Activated T-helper 2 cell treated with anti-CD3 and anti-CD28 coated beads, Interferon-gamma antibody, Interleukin-2, Interleukin-4, amounts not matched to agents 10 μg/mL and 5 μg/mL and 100 μg/mL, durations not matched to agents 14 hours and 24 hours and 36 hours (primary cell): ENCODE data around the gene HLCS. TPM values are rescaled to one million over a fixed set of nuclear protein-coding genes. Genes with fewer than 3 reads are reported as not detected.

ENCODE experiments used
- DNase-seq: peaks from one replicate; pipeline ENCODE4 v3.0.0; 2021; ENCODE audit warnings: low spot score
- H3K27ac Mint-ChIP-seq: one replicate; pipeline ENCODE4 v1.8.0; 2021; ENCODE audit warnings: mixed read lengths
- H3K27me3 Mint-ChIP-seq: one replicate; pipeline ENCODE4 v1.8.0; 2021; ENCODE audit warnings: low read depth, mixed read lengths
- H3K36me3 Mint-ChIP-seq: one replicate; pipeline ENCODE4 v1.8.0; 2021; ENCODE audit warnings: low read depth, mixed read lengths
- H3K4me1 Mint-ChIP-seq: one replicate; pipeline ENCODE4 v1.8.0; 2021; ENCODE audit warnings: low read depth, mixed read lengths
- H3K4me3 Mint-ChIP-seq: one replicate; pipeline ENCODE4 v1.8.0; 2021; ENCODE audit warnings: low read depth, mild to moderate bottlenecking, moderate library complexity, mixed read lengths
- H3K9me3 Mint-ChIP-seq: one replicate; pipeline ENCODE4 v1.8.0; 2021; ENCODE audit warnings: mixed read lengths
- intact Hi-C: fragments of 100-400 bp; cut with micrococcal nuclease; formaldehyde crosslinking; loops from one replicate; pipeline ENCODE4 v1.15.1; 2023
- total RNA-seq: library from RNA; stranded (reverse); gene quantifications from 2 replicates; pipeline ENCODE4 v1.2.3, GENCODE V29; 2022

Gene HLCS
- total RNA-seq, 1 donor from 2014 or later = 17.2 TPM

DNA sequence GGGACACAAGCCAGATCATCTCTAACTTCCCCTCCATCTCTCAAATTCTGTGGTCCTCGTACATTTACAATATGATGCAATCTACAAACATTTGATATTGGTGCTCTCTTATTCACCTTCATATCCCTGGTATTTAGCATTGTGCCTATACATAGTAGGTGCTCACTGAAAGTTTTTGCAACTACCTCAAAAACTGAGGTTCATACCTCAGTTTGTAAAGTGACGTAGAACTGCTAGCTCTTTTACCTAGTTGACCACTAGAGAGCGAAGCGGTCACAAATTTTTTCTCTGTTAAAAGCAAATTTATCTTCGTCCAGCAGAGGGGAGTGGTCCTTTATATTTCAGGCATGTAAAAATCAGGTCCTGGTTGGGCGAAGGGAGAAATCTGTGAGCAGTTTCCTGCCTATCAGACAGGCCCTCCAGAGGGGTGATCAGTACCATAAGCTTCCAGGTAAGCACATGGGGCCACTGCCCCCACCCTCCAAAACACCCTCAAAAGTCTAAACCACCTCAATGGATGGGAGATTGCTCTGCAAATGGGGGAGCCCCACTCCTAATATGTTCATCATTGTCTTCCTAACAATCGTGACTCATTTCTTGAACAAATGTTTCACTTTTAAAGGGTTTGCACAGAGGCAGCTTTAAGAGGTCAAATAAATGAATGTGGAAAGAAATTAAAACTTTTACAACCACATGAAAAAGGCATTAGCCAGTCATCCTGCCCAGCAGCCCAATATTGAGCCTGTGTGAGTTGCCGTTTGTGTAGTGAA, 10.6 kb upstream of the HLCS start:
- intact Hi-C loops = loop anchor here (1.0 kb wide), 1 partner anchor 12 kb away; no protein-coding TSS in a partner anchor

DNA sequence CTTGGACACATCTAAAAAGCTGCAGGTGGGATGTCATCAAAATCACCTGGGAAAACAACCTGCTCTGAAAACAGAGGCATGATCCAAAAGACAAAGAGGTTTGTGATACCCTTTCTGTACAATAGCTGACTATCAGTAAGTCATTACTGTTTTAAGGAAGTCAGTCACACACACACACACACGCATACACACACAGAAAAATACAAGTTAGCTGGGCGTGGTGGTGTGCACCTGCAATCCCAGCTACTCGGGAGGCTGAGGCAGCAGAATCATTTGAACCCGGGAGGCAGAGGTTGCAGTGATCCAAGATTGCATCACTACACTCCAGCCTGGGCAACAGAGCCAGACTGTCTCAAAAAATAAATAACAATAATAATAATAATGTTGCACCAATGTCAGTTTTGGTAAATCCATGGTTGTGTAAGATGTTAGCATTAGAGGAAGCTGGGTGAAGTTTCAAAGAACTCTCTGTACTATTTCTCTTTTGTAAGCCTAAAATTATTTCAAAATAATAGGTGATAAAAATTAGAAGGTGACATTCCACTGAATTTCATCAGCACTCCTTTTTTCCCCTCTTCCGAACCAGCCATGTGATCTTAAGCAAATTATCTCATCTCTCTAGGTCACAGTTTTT, 9.9 kb upstream of the HLCS start:
- intact Hi-C loops = no loop called here
- Mint-ChIP-seq H3K4me3 (no peak overlapping the region), H3K4me1 (peaks cover 21% of the 10 kb centered on the region), H3K27ac (no peak overlapping the region), H3K36me3 (no peaks in the 10 kb centered on the region), H3K27me3 (peaks cover 6% of the 10 kb centered on the region), H3K9me3 (no peaks in the 10 kb centered on the region)
- DNase-seq = no peak

More for the DNA sequence above, 10.6 kb upstream of the HLCS start:
- Mint-ChIP-seq H3K27me3 (peaks cover 6% of the 10 kb centered on the region), H3K4me1 (peaks cover 21% of the 10 kb centered on the region), H3K9me3 (no peaks in the 10 kb centered on the region), H3K27ac (peak overlapping the region; percentile 48), H3K4me3 (no peak overlapping the region), H3K36me3 (no peaks in the 10 kb centered on the region)
- DNase-seq = no peak

DNA sequence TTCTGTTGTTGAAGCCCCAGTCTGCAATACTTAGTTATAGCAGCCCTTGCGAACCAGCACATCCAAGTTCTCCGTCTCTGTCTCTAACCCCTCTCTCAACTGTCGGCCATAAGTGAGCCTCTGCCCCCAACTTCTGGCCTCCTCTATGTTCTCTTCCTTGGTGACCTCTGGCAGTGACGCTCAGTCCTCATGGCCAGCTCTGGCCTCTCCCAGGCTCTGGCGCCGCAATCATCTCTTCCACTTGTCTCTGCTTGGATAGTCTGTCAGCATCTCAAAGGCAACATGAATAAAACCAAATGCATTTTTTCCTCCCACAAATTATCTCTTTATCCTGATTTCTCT, 8.4 kb upstream of the HLCS start:
- Mint-ChIP-seq H3K4me1 (peaks cover 16% of the 10 kb centered on the region), H3K27ac (no peak overlapping the region), H3K36me3 (no peaks in the 10 kb centered on the region), H3K4me3 (no peak overlapping the region), H3K9me3 (no peaks in the 10 kb centered on the region), H3K27me3 (no peaks in the 10 kb centered on the region)
- intact Hi-C loops = no loop called here
- no peak for DNase-seq

DNA sequence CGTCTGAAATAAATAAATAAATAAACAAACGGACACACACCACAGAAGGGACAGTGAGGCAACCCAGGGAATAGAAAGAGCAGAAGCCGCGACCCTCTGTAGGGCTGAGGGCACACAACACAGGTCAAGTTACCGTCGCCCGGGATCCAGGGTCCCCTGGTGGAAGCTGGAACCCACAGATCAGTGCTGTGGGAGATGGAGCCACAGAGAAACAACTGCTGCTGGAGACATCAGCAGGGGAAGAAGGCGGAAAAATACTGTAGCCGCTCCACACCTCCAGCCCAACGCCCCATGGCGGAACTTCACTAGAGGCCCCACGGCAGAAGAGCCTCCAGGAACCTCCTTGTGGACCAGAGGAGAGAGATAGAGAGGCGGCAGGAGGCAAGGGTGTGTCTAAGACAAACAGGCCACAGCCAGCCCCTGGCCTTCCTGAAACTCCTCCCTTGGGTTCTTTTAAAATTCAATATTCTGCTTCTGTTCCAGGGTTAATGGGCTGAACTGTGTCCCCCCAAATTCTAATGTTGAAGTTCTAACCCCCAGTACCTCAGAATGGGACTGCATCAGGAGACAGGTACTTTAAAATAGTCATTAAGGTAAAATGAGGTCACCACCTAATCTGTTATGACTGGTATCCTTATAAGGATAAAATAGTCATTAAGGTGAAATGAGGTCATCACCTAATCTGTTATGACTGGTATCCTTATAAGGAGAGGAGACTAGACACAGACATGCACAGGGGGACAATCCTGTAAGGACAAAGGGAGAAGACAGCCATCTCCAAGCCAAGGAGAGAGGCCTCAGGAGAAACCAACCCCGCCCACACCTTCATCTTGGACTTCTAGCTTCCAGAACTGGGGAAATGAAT, 7.7 kb upstream of the HLCS start:
- Mint-ChIP-seq H3K9me3 (no peaks in the 10 kb centered on the region), H3K4me3 (no peak overlapping the region), H3K27me3 (no peaks in the 10 kb centered on the region), H3K4me1 (peaks cover 16% of the 10 kb centered on the region), H3K27ac (no peak overlapping the region), H3K36me3 (peaks cover 1% of the 10 kb centered on the region)
- no peak for DNase-seq
- intact Hi-C loops = no loop called here

DNA sequence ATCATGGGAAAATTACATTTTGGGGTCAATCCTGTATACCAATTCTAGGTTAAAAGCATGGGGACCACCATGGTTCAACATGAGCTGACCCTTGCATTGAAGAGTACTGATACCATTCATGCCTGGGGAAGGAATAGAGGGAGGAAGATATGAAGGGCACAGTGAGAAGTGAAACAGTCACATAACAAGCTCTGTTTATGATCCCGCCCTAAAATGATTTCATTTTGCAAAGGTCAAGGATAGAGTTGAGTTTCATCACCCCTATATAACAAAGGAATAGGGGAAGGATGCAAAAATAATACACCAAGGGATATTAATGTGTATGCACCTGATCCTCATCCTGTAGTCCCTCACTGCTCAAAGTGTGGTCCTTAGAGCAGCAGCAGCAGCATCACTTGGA, 2.5 kb upstream of the HLCS start:
- H3K27me3 Mint-ChIP-seq = no peaks in the 10 kb centered on the region
- peaks cover 3% of the 10 kb centered on the region for H3K36me3 Mint-ChIP-seq
- peaks cover 20% of the 10 kb centered on the region for H3K4me1 Mint-ChIP-seq
- H3K9me3 Mint-ChIP-seq = no peaks in the 10 kb centered on the region
- intact Hi-C loops = loop anchor here (5.0 to 10.0 kb wide), 3 partner anchors 38 to 596 kb away; partner anchors contain the start of gene RIPPLY3
- no peak overlapping the region for H3K27ac Mint-ChIP-seq
- H3K4me3 Mint-ChIP-seq = no peak overlapping the region
- DNase-seq = no peak

DNA sequence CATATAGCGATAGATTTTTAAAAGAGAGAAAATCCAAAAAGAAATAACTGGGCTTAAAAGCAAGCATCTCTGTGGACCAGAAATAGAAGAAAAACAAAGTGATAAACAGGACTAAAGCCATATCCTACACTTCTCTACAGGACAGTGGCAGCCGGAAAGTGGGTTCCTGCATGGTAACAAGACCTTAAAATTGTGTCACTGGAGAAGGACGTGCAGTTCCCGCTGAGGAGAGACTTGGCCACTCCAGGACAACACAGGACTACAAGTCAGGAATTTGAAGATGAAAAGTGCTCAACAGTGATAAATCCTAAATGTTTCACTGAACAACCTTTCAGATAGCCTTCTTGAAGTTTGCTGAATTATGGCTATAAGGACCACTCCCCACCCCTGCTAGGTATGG, 1.9 kb upstream of the HLCS start:
- H3K36me3 Mint-ChIP-seq = peaks cover 3% of the 10 kb centered on the region
- H3K4me1 Mint-ChIP-seq = peaks cover 20% of the 10 kb centered on the region
- intact Hi-C loops = loop anchor here (5.0 to 10.0 kb wide), 3 partner anchors 39 to 596 kb away; partner anchors contain the start of gene RIPPLY3
- H3K4me3 Mint-ChIP-seq = no peak overlapping the region
- no peaks in the 10 kb centered on the region for H3K9me3 Mint-ChIP-seq
- H3K27me3 Mint-ChIP-seq = no peaks in the 10 kb centered on the region
- no peak for DNase-seq
- no peak overlapping the region for H3K27ac Mint-ChIP-seq

DNA sequence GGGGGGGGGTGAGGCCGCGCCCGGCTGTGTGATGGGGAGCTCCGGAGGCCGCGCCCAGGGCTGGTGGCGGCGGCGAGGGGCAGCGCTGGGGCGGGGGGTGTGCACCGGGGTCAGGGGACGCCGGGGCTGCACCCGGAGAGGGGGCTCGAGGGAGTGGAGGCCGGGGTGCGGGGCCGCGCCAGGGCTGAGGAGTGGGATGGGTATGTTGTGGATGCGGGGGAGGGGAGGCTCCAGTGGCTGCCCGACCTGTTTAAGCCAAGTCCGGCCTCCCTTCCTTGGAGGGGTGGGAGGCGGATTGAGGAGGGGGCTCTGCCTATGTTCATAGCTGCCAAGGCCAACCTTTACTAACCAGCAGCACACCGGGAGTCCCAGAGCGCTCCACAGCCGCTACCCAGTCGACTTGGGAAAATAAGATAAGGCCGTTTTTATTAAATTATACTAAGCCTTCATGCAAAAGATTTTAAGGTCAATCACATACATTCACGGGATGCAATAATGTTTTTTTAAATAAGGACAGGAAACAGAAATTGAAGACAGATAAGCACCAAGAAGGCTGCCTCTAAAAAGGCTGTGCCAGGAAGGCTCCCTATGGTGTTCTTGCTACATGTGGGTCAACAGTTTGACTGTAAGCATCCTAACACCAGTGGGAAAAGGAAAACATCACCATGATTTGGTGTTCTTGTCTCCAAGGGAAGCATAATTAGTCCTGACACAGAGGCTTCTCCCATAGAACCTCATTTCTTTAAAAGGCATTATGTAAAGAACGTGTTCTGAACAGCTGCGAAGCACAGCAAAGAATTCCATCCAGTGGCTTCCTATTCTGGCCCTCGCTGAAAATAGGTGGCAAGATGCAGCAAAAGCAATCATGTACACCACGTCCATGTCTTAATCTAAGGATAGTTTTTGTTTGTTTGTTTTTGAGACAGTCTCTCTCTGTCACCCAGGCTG, 626 bp upstream of the HLCS start:
- intact Hi-C loops = loop anchor here (1.0 to 10.0 kb wide), 4 partner anchors 40 to 598 kb away; partner anchors contain the start of gene RIPPLY3
- no peak for DNase-seq
- Mint-ChIP-seq H3K27me3 (no peaks in the 10 kb centered on the region), H3K27ac (peak overlapping the region; percentile 65), H3K36me3 (peaks cover 4% of the 10 kb centered on the region), H3K9me3 (no peaks in the 10 kb centered on the region), H3K4me3 (peak overlapping the region; percentile 72), H3K4me1 (peaks cover 20% of the 10 kb centered on the region)

DNA sequence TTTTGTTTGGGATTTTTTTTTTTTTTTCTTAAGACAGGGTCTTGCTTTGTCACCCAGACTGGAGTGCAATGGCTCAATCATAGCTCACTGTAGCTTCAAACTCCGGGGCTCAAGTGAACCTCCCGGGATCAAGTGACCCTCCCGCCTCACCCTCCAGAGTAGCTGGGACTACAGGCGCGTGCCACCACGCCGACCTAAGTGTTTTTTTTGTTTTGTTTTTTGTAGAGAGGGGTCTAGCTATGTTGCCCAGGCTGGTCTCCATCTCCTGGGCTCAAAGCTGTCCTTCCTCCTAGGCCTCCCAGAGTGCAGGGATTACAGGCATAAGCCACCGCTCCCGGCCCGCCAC, 776 bp downstream of the HLCS start:
- H3K36me3 Mint-ChIP-seq = peaks cover 11% of the 10 kb centered on the region
- H3K27ac Mint-ChIP-seq = peak overlapping the region; percentile 58
- intact Hi-C loops = loop anchor here (1.0 to 10.0 kb wide), 4 partner anchors 42 to 599 kb away; partner anchors contain the start of gene RIPPLY3
- H3K9me3 Mint-ChIP-seq = no peaks in the 10 kb centered on the region
- no peaks in the 10 kb centered on the region for H3K27me3 Mint-ChIP-seq
- H3K4me3 Mint-ChIP-seq = peak overlapping the region; percentile 84
- H3K4me1 Mint-ChIP-seq = peaks cover 20% of the 10 kb centered on the region
- DNase-seq = no peak

DNA sequence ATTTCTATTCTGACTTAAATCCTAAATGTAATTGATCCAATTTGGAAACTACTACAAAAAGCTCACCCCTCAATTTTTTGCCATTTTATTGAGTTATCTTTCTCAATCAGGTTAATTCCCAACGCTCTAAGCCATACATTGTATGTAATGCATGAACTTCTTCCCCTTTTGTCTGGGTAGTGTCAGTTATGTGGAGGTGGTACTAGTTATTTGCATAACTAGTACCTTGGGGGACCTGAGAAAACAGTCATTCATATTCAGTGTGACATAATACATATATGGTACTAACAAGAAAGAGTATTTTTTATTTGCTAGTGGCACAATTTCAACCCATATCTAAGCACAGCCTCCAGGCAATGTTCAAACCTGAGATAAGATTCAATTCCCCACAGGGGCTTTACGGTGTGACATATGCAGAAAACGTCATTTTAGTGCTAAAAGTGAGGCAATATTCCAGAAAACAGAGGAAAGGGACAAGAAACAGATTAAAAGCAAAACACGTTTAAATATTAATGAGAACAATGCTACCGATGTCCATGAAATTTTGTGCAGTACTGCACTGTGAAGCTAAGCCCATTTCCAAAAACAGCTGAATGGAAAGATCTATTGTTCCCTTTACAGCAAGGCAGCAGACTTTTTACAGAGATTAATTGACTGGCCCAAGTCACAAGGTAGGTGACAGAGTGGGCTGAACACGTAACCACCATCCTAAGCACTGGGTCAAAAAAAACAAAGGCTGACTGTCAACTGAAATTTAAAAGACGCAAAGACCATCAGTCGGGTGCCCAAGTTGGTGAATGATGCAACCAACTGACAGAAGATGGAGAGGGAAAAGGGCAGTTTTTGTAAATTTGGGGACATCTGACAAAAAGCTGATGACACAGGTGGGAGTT, 1.4 kb downstream of the HLCS start:
- Mint-ChIP-seq H3K9me3 (no peaks in the 10 kb centered on the region), H3K36me3 (peaks cover 16% of the 10 kb centered on the region), H3K27ac (peak overlapping the region; percentile 80), H3K4me3 (peak overlapping the region; percentile 84), H3K4me1 (peaks cover 20% of the 10 kb centered on the region), H3K27me3 (no peaks in the 10 kb centered on the region)
- intact Hi-C loops = loop anchor here (5.0 to 10.0 kb wide), 3 partner anchors 42 to 600 kb away; partner anchors contain the start of gene RIPPLY3
- DNase-seq = no peak

DNA sequence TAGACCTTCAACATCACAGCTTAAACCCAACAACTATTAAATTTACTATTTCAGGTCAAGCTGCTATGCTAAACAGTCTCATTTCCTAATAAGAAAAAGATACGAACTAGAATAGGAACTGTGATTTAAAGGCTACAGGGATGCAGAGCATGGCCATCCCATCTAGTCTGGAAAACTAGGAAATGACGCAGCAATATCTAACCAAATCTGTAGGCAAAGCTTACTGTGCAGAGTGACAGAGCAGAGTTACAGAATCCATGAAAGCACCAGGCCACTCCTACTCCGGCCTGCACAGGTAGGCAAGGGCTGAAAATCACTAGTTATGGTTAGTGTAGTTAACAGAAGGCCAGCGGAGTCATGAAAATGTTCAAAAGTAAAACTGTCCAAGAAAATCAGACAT, 2.1 kb downstream of the HLCS start:
- peaks cover 20% of the 10 kb centered on the region for H3K36me3 Mint-ChIP-seq
- peak overlapping the region; percentile 49 for H3K4me3 Mint-ChIP-seq
- H3K4me1 Mint-ChIP-seq = peaks cover 22% of the 10 kb centered on the region
- no peaks in the 10 kb centered on the region for H3K9me3 Mint-ChIP-seq
- intact Hi-C loops = loop anchor here (10.0 kb wide), 2 partner anchors 260 to 600 kb away; no protein-coding TSS in a partner anchor
- no peaks in the 10 kb centered on the region for H3K27me3 Mint-ChIP-seq
- DNase-seq = no peak
- H3K27ac Mint-ChIP-seq = no peak overlapping the region

DNA sequence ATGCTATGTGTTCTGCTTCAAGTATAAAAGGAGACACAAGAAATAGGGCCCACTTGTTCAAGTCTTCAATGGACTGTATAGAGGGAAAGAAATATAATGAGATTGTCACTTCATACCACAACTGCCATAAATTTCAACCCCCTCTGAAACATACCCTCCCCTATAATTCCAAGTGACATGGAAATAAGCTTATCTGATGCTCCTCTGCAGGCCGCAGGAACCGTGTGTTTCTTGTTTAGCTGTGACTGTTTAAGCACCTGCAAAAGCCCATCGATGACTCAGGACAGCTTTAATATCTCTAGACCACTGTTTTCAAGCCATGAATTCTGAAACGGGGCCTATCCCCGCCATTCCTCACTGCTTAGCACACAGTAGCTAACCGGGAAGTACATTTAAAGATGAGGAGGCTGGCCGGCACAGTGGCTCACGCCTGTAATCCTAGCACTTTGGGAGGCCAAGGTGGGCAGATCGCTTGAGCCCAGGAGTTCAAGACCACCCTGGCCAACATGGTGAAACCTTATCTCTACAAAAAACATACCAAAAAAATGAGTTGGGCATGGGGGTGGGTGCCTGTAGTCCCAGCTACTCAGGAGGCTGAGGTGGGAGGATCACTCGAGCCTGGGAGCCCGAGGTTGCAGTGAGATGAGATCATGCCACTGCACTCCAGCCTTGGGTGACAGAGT, 4.2 kb downstream of the HLCS start:
- H3K36me3 Mint-ChIP-seq = peaks cover 21% of the 10 kb centered on the region
- H3K27me3 Mint-ChIP-seq = no peaks in the 10 kb centered on the region
- DNase-seq = no peak
- no peak overlapping the region for H3K4me3 Mint-ChIP-seq
- H3K4me1 Mint-ChIP-seq = peaks cover 16% of the 10 kb centered on the region
- H3K9me3 Mint-ChIP-seq = no peaks in the 10 kb centered on the region
- intact Hi-C loops = loop anchor here (10.0 kb wide), 2 partner anchors 263 to 603 kb away; no protein-coding TSS in a partner anchor
- H3K27ac Mint-ChIP-seq = no peak overlapping the region
